SIG-M5 (cell line): ENCODE data around the gene FANK1.
"Not testable (repeated sequence)": the region's sequence is repeated elsewhere in the genome, so short reads cannot be mapped to it uniquely, and the experiment has no call there.

Source experiments
- DNase-seq: peaks from one replicate; lab custom pipeline; 2025; lab: John Stamatoyannopoulos, UW

The FANK1 gene

GRCh38 chr10:125928928-125929585 is 32.7 kb downstream of the FANK1 start:
- no peak for DNase-seq

DNA sequence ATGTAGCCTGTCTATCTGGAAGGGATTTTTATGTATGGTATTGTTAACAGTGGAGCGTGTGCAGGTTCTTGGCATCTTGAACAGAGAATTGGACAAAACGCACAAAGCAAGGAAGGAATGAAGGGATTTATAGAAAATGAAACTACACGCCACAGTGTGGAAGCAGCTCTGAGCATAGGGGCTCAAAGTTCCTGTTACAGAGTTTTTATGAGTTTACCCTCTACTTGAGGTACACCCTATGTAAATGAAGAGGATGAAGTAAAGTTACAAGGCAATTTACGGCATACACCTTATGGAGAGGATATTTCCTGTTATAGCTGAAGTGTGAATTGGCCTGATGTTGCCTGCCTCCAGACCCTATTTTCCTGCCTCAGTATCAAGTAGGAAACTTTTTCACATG is 33.3 kb downstream of the FANK1 start:
- DNase-seq, result no peak

GRCh38 chr10:125933693-125934092 is 37.3 kb downstream of the FANK1 start:
- no peak for DNase-seq

- DNase-seq, result no peak
These were observed 40.0 kb downstream of the FANK1 start for GRCh38 chr10:125936331-125936730.

GRCh38 chr10:125940515-125940914 is 44.2 kb downstream of the FANK1 start:
- no peak for DNase-seq

DNA sequence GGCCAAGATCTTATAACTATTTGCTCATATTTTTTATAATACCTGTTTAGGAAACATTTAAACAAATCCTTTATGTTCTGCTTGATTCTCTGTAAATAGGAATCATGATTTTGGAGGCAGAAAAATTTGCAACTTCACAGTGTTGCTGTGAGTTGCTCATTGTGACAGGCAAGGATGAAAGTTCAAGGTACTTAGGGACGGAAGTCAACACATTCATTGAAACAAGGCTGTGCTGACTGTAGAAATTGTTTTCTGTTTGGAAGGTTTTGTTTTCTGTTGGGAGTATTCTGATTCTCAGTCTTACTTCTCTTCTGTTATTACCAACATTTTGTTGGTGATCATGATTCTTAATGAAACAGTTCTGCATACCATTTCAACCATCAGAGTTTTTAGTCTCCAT is 54.9 kb downstream of the FANK1 start:
- DNase-seq, result no peak

DNA sequence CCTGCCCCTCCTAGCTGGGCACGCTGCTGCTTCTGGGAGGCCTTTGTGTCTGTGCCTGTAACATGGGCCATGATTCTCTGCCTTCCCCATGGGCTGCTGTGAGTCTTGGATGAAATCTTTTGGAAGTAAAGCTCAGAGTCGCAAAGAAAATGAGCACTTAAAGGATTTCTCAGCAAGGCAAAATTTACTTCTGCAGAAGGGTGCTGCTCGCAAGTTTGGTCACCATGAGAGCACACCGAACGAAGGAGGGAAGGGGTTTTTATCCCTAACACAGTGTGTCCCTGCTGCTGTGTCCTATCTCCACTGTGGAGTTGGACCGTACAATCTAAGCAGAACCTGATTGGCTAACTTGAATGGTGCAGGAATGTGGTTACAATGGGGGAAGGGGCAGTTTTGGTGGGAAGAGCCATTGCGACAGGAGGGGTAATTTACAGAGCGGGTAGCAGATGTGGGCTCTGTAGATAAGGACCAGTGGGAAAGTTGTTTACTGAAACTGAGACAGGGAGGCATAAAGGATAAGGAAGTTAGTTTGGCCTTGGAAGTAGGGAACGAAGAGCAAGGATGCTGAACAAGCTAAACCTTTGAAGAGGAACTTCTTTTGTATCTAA is 57.5 kb downstream of the FANK1 start:
- DNase-seq, result no peak

GRCh38 chr10:125955766-125956165 is 59.4 kb downstream of the FANK1 start:
- no peak for DNase-seq

DNA sequence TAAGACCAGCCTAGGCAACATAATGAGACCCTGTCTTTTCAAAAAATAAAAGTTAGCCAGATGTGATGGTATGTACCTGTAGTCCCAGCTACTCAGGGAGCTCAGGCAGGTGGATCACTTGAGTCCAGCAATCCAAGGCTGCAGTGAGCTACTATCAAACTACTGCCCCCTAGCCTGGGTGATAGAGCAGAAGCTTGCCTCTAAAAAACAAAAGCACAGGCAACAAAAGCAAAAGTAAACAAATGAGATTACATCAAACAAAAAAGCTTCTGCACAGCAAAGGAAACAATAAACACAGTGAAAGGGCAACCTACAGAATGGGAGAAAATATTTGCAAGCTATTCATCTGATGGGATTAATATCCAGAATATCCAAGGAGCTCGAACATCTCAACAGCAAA is 65.4 kb downstream of the FANK1 start:
- DNase-seq, result no peak

- DNase-seq, result no peak
These were observed 65.8 kb downstream of the FANK1 start for GRCh38 chr10:125962200-125962599.

- no peak for DNase-seq
These were observed 68.2 kb downstream of the FANK1 start for GRCh38 chr10:125964558-125964957.

- no peak for DNase-seq
These were observed 71.2 kb downstream of the FANK1 start for GRCh38 chr10:125967533-125967932.

DNA sequence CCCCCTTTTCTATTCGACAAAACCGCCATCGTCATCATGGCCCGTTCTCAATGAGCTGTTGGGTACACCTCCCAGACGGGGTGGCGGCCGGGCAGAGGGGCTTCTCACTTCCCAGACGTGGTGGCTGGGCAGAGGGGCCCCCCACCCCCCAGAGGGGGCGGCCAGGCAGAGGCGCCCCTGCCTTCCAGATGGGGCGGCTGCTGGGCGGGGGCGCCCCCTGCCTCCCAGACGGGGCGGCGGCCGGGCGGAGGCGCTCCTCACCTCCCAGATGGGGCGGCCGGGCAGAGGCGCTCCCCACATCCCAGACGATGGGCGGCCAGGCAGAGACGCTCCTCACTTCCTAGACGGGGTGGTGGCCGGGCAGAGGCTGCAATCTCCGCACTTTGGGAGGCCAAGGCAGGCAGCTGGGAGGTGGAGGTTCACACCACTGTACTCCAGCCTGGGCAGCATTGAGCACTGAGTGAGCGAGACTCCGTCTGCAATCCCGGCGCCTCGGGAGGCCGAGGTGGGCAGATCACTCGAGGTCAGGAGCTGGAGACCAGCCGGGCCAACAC is 73.8 kb downstream of the FANK1 start:
- not testable (repeated sequence) for DNase-seq

DNA sequence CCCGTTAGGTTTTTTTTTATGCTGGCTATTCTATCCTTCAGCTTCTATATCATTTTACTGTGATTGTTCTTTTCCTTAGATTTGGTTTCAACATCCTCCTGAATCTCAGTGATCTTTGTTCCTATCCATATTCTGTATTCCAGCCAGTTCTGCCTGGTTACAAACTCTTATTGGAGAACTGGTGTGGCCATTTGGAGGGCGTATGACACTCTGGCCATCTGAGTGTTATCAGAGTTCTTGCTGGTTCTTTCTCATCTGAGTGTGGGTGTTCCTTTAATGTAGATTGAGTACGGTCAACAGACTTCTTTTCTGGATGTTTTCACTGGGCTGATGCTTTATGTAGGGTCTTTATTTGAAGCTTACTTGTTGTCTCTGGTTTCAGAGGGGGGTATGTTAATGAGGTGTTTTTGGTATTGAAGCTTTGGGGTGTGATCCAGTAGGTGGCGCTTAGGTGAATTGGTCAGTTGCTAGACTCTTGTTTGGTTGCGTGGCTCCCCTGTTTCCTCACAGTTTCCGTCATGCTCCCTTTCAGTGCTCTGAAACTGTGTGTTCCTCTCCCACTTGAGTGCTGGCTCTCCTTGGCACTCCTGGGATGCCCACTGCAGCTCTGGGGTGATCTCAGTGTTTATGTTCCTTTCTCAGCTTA is 80.7 kb downstream of the FANK1 start:
- DNase-seq, result no peak

DNA sequence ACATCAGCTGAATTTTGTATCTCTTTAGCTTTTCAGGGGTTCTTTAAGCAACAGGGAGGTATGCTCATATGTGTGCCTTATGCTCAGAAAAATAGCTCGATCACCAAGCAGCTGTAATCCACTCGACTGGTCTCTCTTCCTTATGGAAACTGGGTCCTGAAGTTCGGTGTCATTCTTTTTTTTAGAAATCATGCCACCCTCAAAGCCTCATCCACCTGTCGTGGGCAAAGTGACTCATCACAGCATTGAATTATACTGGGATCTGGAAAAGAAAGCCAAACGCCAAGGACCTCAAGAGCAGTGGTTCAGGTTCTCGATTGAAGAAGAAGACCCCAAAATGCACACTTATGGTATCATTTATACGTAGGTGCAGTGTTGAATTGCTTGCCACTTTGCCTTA is 83.6 kb downstream of the FANK1 start:
- no peak for DNase-seq

DNA sequence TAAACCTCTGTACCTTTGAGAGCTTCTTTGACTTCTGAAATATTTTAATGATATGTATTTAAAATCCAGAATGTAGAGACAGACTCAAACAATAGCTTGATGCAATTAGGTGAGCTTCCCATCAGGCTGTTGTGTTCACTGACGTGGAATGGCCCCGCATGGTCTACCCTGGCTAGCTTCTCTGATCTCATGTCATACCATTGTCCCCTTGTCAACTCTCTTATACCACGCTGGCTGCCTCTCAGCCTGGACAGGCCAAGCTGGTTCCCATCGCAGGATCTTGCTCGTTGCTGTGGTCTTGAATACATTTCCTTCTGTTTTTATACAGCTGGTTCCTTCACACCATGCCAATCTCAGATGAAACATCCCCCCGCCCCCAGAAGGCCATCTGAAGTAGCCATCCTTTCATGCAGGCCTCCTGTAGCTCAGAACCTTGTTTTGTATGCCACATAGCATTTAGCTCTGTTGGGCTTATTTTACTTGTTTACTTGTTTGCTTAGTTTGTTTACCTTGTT is 84.2 kb downstream of the FANK1 start:
- no peak for DNase-seq

DNA sequence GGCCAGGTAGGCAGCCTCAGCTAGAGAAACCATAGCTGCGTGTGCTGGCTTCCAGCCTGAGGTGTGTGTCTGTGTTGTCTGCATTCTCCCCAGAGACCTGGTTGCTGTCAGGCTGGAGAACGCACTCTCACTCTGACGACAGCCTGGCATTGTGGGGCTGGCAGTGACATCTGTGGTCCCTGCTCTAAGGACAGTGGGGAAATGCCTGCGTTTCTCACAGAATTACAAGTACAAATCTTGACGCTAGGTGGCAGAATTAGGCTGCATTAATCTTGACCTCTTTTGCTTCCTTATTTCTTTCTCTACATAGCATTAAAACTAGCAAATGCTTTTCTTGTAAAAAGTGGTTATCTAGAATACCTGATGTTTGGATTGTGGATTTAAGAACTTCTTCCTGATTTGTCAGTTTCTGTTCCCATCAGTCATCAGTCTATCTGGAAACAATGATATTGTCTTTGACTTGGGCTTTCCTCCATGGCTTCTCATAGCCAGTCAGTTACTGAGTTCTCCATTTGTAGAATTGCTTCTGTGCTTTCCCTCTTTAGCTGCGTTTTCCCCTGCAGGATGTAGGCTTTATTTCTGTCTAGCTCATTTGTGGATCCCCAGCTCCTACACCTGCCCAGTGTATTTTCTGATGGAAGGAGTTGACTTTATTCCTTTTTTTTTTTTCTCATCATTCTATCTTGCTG is 86.0 kb downstream of the FANK1 start:
- DNase-seq, result no peak

DNA sequence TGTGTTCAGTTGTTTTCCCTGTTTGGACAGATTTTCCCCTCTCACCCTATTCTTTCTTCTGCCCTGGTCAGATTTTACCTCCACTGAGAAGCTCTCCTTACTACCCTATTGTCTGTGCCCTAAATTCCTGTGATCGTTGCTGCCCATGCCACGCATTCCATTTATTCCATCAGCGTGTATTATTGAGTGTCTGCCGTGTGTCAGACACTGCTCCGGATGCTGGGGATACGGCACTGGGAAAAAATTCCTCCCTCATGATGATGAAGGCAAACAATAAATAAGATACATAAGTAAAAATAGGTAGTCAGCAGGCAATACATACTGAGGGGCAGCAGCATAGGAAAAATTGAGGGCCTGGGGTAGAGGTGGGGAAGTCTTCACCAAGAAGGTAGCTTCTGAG is 86.8 kb downstream of the FANK1 start:
- DNase-seq, result no peak

GRCh38 chr10:125983656-125984055 is 87.3 kb downstream of the FANK1 start:
- DNase-seq, result no peak

DNA sequence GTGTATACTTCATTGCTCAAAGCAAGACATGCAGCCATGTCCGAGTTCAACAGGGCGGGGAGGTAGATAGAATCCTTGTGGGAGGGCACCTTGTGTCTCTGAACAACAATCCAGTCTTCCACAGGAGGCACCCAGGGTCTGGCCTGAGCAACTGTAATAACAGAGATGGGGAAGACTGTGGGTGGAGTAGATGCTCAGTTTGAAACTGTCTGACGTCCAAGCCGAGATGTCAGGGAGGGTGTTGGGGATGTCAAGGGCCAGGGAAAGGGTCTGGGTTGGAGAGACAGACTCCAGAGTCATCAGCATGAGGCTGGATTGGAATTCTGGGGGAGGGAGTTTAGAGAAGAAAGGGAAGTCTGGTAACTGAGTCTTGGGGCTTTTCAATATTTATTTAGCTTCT is 88.0 kb downstream of the FANK1 start:
- DNase-seq, result no peak

- no peak for DNase-seq
These were observed 88.6 kb downstream of the FANK1 start for GRCh38 chr10:125984865-125985495.
